ENCODE measurements around the gene HSFY2. TPM values are rescaled to one million over a fixed set of nuclear protein-coding genes. Genes with fewer than 3 reads are reported as not detected.

The HSFY2 gene, protein sequence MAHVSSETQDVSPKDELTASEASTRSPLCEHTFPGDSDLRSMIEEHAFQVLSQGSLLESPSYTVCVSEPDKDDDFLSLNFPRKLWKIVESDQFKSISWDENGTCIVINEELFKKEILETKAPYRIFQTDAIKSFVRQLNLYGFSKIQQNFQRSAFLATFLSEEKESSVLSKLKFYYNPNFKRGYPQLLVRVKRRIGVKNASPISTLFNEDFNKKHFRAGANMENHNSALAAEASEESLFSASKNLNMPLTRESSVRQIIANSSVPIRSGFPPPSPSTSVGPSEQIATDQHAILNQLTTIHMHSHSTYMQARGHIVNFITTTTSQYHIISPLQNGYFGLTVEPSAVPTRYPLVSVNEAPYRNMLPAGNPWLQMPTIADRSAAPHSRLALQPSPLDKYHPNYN
- not detected in 2 replicates for total RNA-seq

DNA sequence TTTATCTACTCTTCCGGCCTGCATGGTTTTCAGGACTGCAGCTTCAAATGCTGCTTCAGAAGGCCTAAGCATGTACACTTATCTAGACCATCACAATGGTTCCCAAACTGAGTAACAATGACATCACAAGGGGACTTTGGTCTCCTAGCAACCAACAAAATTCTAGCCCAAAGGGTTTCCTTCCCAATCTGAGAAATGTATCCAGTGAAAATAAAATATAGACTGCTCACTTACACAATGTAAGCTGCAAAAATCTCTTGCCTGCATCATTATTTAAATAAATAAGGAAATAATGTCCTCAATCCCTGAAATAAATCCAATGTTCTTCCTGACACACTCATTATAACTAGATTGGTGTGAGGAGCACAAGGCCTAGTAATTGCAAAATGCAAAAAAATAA, at the start of gene HSFY2:
TSS of gene HSFY2 (minus strand) at position 101 of the 400 bp plus-strand sequence. CDS start 117 bp downstream, outside the sequence.

Small RNA genes lying within 50 kb of the gene (small RNA-seq; reads per million reads assigned to genes)
- not detected for gene GPM6BP2

Other genes starting within 250 kb of the HSFY2 start
- gene HSFY1, start 227.0 kb downstream of the HSFY2 start, total RNA-seq, result not detected in 2 replicates

Data from placental epithelial cell (primary cell).